ENCODE results near the gene NPNT.

GRCh38 chr4:105963461-105964400 lies 68.5 kb downstream of the NPNT start:
- no peak for TF ChIP-seq POLR2AphosphoS5 (IDR thresholded peaks at IDR 0.05; ENCODE audit: insufficient read depth in 1 of 2, low read depth in 1 of 2)
- TF ChIP-seq, protein P1, sequence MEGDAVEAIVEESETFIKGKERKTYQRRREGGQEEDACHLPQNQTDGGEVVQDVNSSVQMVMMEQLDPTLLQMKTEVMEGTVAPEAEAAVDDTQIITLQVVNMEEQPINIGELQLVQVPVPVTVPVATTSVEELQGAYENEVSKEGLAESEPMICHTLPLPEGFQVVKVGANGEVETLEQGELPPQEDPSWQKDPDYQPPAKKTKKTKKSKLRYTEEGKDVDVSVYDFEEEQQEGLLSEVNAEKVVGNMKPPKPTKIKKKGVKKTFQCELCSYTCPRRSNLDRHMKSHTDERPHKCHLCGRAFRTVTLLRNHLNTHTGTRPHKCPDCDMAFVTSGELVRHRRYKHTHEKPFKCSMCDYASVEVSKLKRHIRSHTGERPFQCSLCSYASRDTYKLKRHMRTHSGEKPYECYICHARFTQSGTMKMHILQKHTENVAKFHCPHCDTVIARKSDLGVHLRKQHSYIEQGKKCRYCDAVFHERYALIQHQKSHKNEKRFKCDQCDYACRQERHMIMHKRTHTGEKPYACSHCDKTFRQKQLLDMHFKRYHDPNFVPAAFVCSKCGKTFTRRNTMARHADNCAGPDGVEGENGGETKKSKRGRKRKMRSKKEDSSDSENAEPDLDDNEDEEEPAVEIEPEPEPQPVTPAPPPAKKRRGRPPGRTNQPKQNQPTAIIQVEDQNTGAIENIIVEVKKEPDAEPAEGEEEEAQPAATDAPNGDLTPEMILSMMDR (IDR thresholded peaks at IDR 0.05): no peak

All from vagina (tissue), 2 donors.